Trophoblast cell (in vitro differentiated cells and primary cell): ENCODE results near the gene SH3BP4.
A peak's percentile ranks its signal among the peaks of the same experiment; 100 is the strongest.

Experiments
- DNase-seq, 2 donors: peaks; one replicate each; pipeline ENCODE4 v3.0.0-alpha.2; 2016
- H2AFZ ChIP-seq: 2 replicates; pipeline ENCODE4 v1.6.1; 2013; ENCODE audit warnings: low read length, moderate library complexity, mild to moderate bottlenecking; ENCODE audit not compliant: insufficient read depth, poor library complexity
- H2AK5ac ChIP-seq: 2 replicates; pipeline ENCODE4 v1.6.1; 2013; ENCODE audit warnings: mild to moderate bottlenecking, low read length
- H2BK120ac ChIP-seq: 2 replicates; pipeline ENCODE4 v1.6.1; 2013; ENCODE audit warnings: low read length, mild to moderate bottlenecking, moderate library complexity; ENCODE audit not compliant: insufficient read depth, poor library complexity
- H2BK12ac ChIP-seq: 2 replicates; pipeline ENCODE4 v1.6.1; 2013; ENCODE audit warnings: mild to moderate bottlenecking, low read length, moderate library complexity
- H2BK5ac ChIP-seq: 2 replicates; pipeline ENCODE4 v1.6.1; 2013; ENCODE audit warnings: low read length, low read depth, moderate library complexity, mild to moderate bottlenecking; ENCODE audit not compliant: poor library complexity
- H3K14ac ChIP-seq: 2 replicates; pipeline ENCODE4 v1.6.1; 2013; ENCODE audit warnings: mild to moderate bottlenecking, low read length
- H3K18ac ChIP-seq: 2 replicates; pipeline ENCODE4 v1.6.1; 2013; ENCODE audit warnings: mild to moderate bottlenecking, low read length
- H3K23ac ChIP-seq: 2 replicates; pipeline ENCODE4 v1.6.1; 2013; ENCODE audit warnings: low read length
- H3K27ac ChIP-seq: 2 replicates; pipeline ENCODE4 v1.5.1; 2013; ENCODE audit warnings: low read depth, mild to moderate bottlenecking, inconsistent platforms, low read length, moderate library complexity
- H3K27me3 ChIP-seq: 2 replicates; pipeline ENCODE4 v1.6.1; 2013; ENCODE audit warnings: inconsistent platforms, mild to moderate bottlenecking, low read length, moderate library complexity; ENCODE audit not compliant: insufficient read depth
- H3K36me3 ChIP-seq, 2 experiments: 1 replicate in 1 of 2; 2 replicates in 1 of 2; pipeline ENCODE4 v1.6.1; 2013; ENCODE audit warnings: low read length in 2 of 2, mild to moderate bottlenecking in 2 of 2, moderate library complexity in 1 of 2; ENCODE audit not compliant: insufficient read depth in 2 of 2, control insufficient read depth in 1 of 2
- H3K4ac ChIP-seq: 2 replicates; pipeline ENCODE4 v1.6.1; 2013; ENCODE audit warnings: low read depth, mild to moderate bottlenecking, low read length, moderate library complexity
- H3K4me1 ChIP-seq, 2 experiments: 1 replicate in 1 of 2; 2 replicates in 1 of 2; pipeline ENCODE4 v1.6.1; 2013; ENCODE audit warnings: low read length in 2 of 2, mild to moderate bottlenecking in 2 of 2, moderate library complexity in 1 of 2; ENCODE audit not compliant: insufficient read depth in 2 of 2, control insufficient read depth in 1 of 2
- H3K4me2 ChIP-seq: 2 replicates; pipeline ENCODE4 v1.6.1; 2013; ENCODE audit warnings: inconsistent platforms, mild to moderate bottlenecking, low read length, moderate library complexity
- H3K4me3 ChIP-seq: 2 replicates; pipeline ENCODE4 v1.5.1; 2013; ENCODE audit warnings: mild to moderate bottlenecking, low read depth, low read length, inconsistent platforms
- H3K79me1 ChIP-seq: one replicate; pipeline ENCODE4 v1.6.1; 2013; ENCODE audit warnings: low read length
- H3K79me2 ChIP-seq: 2 replicates; pipeline ENCODE4 v1.6.1; 2013; ENCODE audit warnings: low read length, mild to moderate bottlenecking; ENCODE audit not compliant: control insufficient read depth, insufficient read depth, poor library complexity
- H3K9ac ChIP-seq: 2 replicates; pipeline ENCODE4 v1.6.1; 2013; ENCODE audit warnings: mild to moderate bottlenecking, low read length
- H3K9me3 ChIP-seq: 2 replicates; pipeline ENCODE4 v1.6.1; 2013; ENCODE audit warnings: low read depth, mild to moderate bottlenecking, control low read depth, inconsistent platforms, low read length; ENCODE audit not compliant: insufficient read depth
- H4K12ac ChIP-seq: 2 replicates; pipeline ENCODE4 v1.6.1; 2013; ENCODE audit warnings: low read depth, mild to moderate bottlenecking, low read length, moderate library complexity
- H4K8ac ChIP-seq: 2 replicates; pipeline ENCODE4 v1.6.1; 2013; ENCODE audit warnings: low read depth, mild to moderate bottlenecking, low read length, moderate library complexity
- H4K91ac ChIP-seq: one replicate; pipeline ENCODE4 v1.6.1; 2013; ENCODE audit warnings: low read depth, mild to moderate bottlenecking, low read length, moderate library complexity
- WGBS: extraction: QIAGEN DNeasy Blood & Tissue Kit; methylation state at CpG from one replicate; pipeline ENCODE4 v1.1.7; 2013; ENCODE audit warnings: missing lambda C conversion rate; ENCODE audit not compliant: insufficient read length, insufficient coverage; ENCODE audit errors: extremely low coverage; 5-methylcytosine and 5-hydroxymethylcytosine counted together

Gene SH3BP4

GRCh38 chr2:234911271-234911670 lies 40.5 kb upstream of the SH3BP4 start:
- H4K91ac ChIP-seq = no peak overlapping the region
- H3K4ac ChIP-seq = no peak overlapping the region
- no peak overlapping the region for H3K18ac ChIP-seq
- WGBS = no CpG with 5 or more reads among the region's 2 CpGs
- no peak overlapping the region for H3K14ac ChIP-seq
- peaks cover 3% of the 10 kb centered on the region in 2 experiments for H3K4me1 ChIP-seq
- H3K4me2 ChIP-seq = no peak overlapping the region
- H3K79me2 ChIP-seq = no peaks in the 10 kb centered on the region
- H2BK5ac ChIP-seq = no peak overlapping the region
- H2AK5ac ChIP-seq = no peak overlapping the region
- DNase-seq = peak; percentile 48 to 70
- H3K27me3 ChIP-seq = no peaks in the 10 kb centered on the region
- no peak overlapping the region for H4K12ac ChIP-seq
- no peak overlapping the region for H3K23ac ChIP-seq
- H3K9me3 ChIP-seq = no peaks in the 10 kb centered on the region
- H4K8ac ChIP-seq = no peak overlapping the region
- no peaks in the 10 kb centered on the region for H3K36me3 ChIP-seq
- H2BK120ac ChIP-seq = no peak overlapping the region
- H3K27ac ChIP-seq = no peak overlapping the region
- no peaks in the 10 kb centered on the region for H3K79me1 ChIP-seq
- no peak overlapping the region for H3K9ac ChIP-seq
- H3K4me3 ChIP-seq = no peak overlapping the region
- no peak overlapping the region for H2AFZ ChIP-seq
- no peak overlapping the region for H2BK12ac ChIP-seq

DNA sequence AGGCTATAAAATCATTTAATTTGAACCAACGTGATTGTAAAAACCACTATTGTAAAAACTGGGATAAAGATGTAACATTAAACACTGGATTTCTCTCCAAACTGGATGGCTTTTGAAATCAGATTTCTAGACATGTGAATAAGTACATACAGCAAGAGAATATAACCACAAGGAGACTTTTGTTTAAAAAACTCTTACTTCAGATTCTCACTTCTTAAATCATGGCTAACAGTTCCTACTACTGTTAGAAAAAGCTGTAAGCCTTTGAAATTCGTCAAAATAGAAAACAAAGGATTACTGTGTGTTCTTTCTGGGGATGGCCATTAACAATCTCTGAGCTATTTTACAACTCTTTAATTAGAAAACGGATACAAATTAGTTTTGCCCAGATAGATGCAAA lies 39.4 kb upstream of the SH3BP4 start:
- no peak overlapping the region for H3K9ac ChIP-seq
- no peak overlapping the region for H3K27ac ChIP-seq
- no peak overlapping the region for H3K18ac ChIP-seq
- no peak overlapping the region for H2AK5ac ChIP-seq
- H3K4ac ChIP-seq = no peak overlapping the region
- H3K23ac ChIP-seq = no peak overlapping the region
- H2BK5ac ChIP-seq = no peak overlapping the region
- no peak overlapping the region for H2BK12ac ChIP-seq
- no peaks in the 10 kb centered on the region for H3K36me3 ChIP-seq
- no peak overlapping the region for H2AFZ ChIP-seq
- H3K4me3 ChIP-seq = no peak overlapping the region
- no peaks in the 10 kb centered on the region for H3K79me1 ChIP-seq
- H3K4me2 ChIP-seq = no peak overlapping the region
- no peak overlapping the region for H4K8ac ChIP-seq
- peaks cover 3 to 5% of the 10 kb centered on the region in 2 experiments for H3K4me1 ChIP-seq
- no peaks in the 10 kb centered on the region for H3K9me3 ChIP-seq
- H4K12ac ChIP-seq = no peak overlapping the region
- H2BK120ac ChIP-seq = no peak overlapping the region
- H3K14ac ChIP-seq = no peak overlapping the region
- no peaks in the 10 kb centered on the region for H3K27me3 ChIP-seq
- H4K91ac ChIP-seq = no peak overlapping the region
- H3K79me2 ChIP-seq = no peaks in the 10 kb centered on the region
- WGBS = no CpG with 5 or more reads among the region's 3 CpGs
- DNase-seq = no peak

- H3K36me3 ChIP-seq = no peaks in the 10 kb centered on the region
- H2BK120ac ChIP-seq = no peak overlapping the region
- H3K23ac ChIP-seq = no peak overlapping the region
- whole genome bisulfite sequencing = no CpG with 5 or more reads among the region's 5 CpGs
- H3K4ac ChIP-seq = no peak overlapping the region
- no peak overlapping the region for H4K12ac ChIP-seq
- no peaks in the 10 kb centered on the region for H3K79me1 ChIP-seq
- no peak overlapping the region for H2BK12ac ChIP-seq
- no peak overlapping the region for H3K18ac ChIP-seq
- H3K4me3 ChIP-seq = no peak overlapping the region
- no peaks in the 10 kb centered on the region for H3K27me3 ChIP-seq
- H3K9ac ChIP-seq = no peak overlapping the region
- no peak overlapping the region for H3K4me2 ChIP-seq
- H4K91ac ChIP-seq = no peak overlapping the region
- H4K8ac ChIP-seq = no peak overlapping the region
- no peaks in the 10 kb centered on the region for H3K79me2 ChIP-seq
- no peak overlapping the region for H2AFZ ChIP-seq
- DNase-seq = no peak
- H2AK5ac ChIP-seq = no peak overlapping the region
- H3K14ac ChIP-seq = no peak overlapping the region
- H3K27ac ChIP-seq = no peak overlapping the region
- no peak overlapping the region for H2BK5ac ChIP-seq
- no peaks in the 10 kb centered on the region for H3K9me3 ChIP-seq
- peaks cover 3 to 5% of the 10 kb centered on the region in 2 experiments for H3K4me1 ChIP-seq
Observed at GRCh38 chr2:234913208-234913626, 38.6 kb upstream of the SH3BP4 start.

DNA sequence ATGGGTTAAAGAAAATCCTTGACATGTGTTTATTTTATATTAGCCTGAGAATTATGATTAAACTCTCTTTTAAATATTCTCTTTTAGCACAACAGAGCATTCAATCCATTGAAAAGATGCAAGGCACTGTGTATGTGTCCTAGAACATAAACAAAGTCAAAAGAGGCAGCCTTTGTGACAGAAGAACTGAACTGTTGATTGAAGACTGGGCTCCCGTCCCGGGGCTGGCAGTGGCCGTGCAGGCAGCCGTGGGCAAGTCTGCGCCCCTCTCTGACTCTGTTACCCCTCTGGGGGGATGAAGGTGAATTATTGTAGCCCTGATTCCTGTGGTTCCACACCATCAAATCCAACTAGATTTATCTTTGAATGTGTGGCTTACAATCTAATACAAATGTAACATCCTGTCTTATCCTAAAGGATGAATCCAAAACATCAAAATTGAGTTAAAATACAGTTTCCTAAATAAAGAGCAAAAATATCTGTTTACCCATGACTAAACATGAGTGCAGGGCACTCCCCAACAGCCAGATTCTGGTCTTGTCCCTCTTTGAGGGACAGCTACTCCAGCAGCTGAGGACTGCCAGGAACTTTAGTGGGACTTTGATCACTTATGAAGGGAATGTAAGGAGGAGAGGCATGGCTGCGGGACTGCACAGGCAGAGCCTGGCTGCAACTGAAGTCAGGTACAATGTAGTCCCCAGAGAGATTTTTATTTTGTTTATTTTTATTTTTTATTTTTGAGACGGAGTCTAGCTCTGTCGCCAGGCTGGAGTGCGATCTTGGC lies 37.3 kb upstream of the SH3BP4 start:
- Histone ChIP-seq H4K91ac (no peak overlapping the region), H3K9ac (no peak overlapping the region), H3K79me2 (no peaks in the 10 kb centered on the region), H3K18ac (no peak overlapping the region), H2BK5ac (no peak overlapping the region), H3K27ac (no peak overlapping the region), H3K79me1 (no peaks in the 10 kb centered on the region), H4K12ac (no peak overlapping the region), H2AK5ac (no peak overlapping the region), H3K36me3 (no peaks in the 10 kb centered on the region), H2BK12ac (no peak overlapping the region), H3K23ac (no peak overlapping the region), H3K4me1 (peaks cover 3 to 5% of the 10 kb centered on the region in 2 experiments), H3K4me3 (no peak overlapping the region), H3K4me2 (no peak overlapping the region), H3K27me3 (no peaks in the 10 kb centered on the region), H4K8ac (no peak overlapping the region), H3K4ac (no peak overlapping the region), H2AFZ (no peak overlapping the region), H3K14ac (no peak overlapping the region), H3K9me3 (no peaks in the 10 kb centered on the region), H2BK120ac (no peak overlapping the region)
- no CpG with 5 or more reads among the region's 9 CpGs for WGBS
- no peak for DNase-seq
